Duodenal mucosa (tissue), 2 donors: ENCODE results near the gene ORC5.
"Not testable (repeated sequence)": the region's sequence is repeated elsewhere in the genome, so short reads cannot be mapped to it uniquely, and the experiment has no call there.

Source experiments
- H3K27ac ChIP-seq: one replicate; pipeline ENCODE4 v1.7.0; 2013; ENCODE audit warnings: low read depth, low read length
- H3K27me3 ChIP-seq, 2 donors: one replicate each; pipeline ENCODE4 v1.7.0; 2013; ENCODE audit warnings: low read length in 2 of 2, control low read depth in 1 of 2; ENCODE audit not compliant: insufficient read depth in 2 of 2, control insufficient read depth in 1 of 2
- H3K36me3 ChIP-seq, 2 donors: one replicate each; pipeline ENCODE4 v1.7.0; 2013; ENCODE audit warnings: low read length in 2 of 2, control low read depth in 1 of 2; ENCODE audit not compliant: insufficient read depth in 2 of 2, control insufficient read depth in 1 of 2
- H3K4me1 ChIP-seq, 2 donors: one replicate each; pipeline ENCODE4 v1.7.0; 2013; ENCODE audit warnings: low read length in 2 of 2, control low read depth in 1 of 2; ENCODE audit not compliant: insufficient read depth in 2 of 2, control insufficient read depth in 1 of 2
- H3K4me3 ChIP-seq, 2 donors: one replicate each; pipeline ENCODE4 v1.7.0; 2013; ENCODE audit warnings: low read length in 2 of 2, low read depth in 1 of 2
- H3K9ac ChIP-seq, 2 donors: one replicate each; pipeline ENCODE4 v1.7.0; 2013; ENCODE audit warnings: low read length in 2 of 2, low read depth in 1 of 2
- H3K9me3 ChIP-seq, 2 donors: one replicate each; pipeline ENCODE4 v1.7.0; 2013; ENCODE audit warnings: low read length in 2 of 2, control low read depth in 1 of 2; ENCODE audit not compliant: control insufficient read depth in 1 of 2

Gene ORC5

GRCh38 chr7:104207731-104208420, at the start of gene ORC5:
Gene ORC5 (minus strand): TSS chr7:104208013. CDS start chr7:104207904, 109 bp downstream.
- Histone ChIP-seq H3K4me1 (peaks cover 12 to 22% of the 10 kb centered on the region in 2 donors), H3K27me3 (no peaks in the 10 kb centered on the region), H3K36me3 (peaks cover 5 to 8% of the 10 kb centered on the region in 2 donors), H3K4me3 (peak within 1 kb of the TSS; percentile 94 to 98), H3K27ac (peak within 1 kb of the TSS; percentile 33), H3K9me3 (peaks cover 0 to 3% of the 10 kb centered on the region in 2 donors), H3K9ac (peak within 1 kb of the TSS; percentile 71 to 85)

- no peak overlapping the region for H3K4me3 ChIP-seq
- no peaks in the 10 kb centered on the region for H3K4me1 ChIP-seq
- no peaks in the 10 kb centered on the region for H3K27me3 ChIP-seq
- no peak overlapping the region for H3K9ac ChIP-seq
- no peaks in the 10 kb centered on the region for H3K9me3 ChIP-seq
- no peak overlapping the region for H3K27ac ChIP-seq
- H3K36me3 ChIP-seq: no peaks in the 10 kb centered on the region
These were observed 47.8 kb upstream of the ORC5 start for GRCh38 chr7:104255616-104256015.

- no peak overlapping the region for H3K4me3 ChIP-seq
- H3K9ac ChIP-seq: no peak overlapping the region
- no peaks in the 10 kb centered on the region for H3K36me3 ChIP-seq
- no peaks in the 10 kb centered on the region for H3K9me3 ChIP-seq
- H3K4me1 ChIP-seq: no peaks in the 10 kb centered on the region
- no peak overlapping the region for H3K27ac ChIP-seq
- H3K27me3 ChIP-seq: no peaks in the 10 kb centered on the region
These were observed 47.4 kb upstream of the ORC5 start for GRCh38 chr7:104255194-104255593.

GRCh38 chr7:104254696-104255095, 46.9 kb upstream of the ORC5 start:
- no peak overlapping the region for H3K9ac ChIP-seq
- no peaks in the 10 kb centered on the region for H3K4me1 ChIP-seq
- no peaks in the 10 kb centered on the region for H3K36me3 ChIP-seq
- no peaks in the 10 kb centered on the region for H3K9me3 ChIP-seq
- no peaks in the 10 kb centered on the region for H3K27me3 ChIP-seq
- H3K27ac ChIP-seq: no peak overlapping the region
- H3K4me3 ChIP-seq: no peak overlapping the region

GRCh38 chr7:104252409-104253134, 44.8 kb upstream of the ORC5 start:
- Histone ChIP-seq H3K27ac (no peak overlapping the region), H3K36me3 (no peaks in the 10 kb centered on the region), H3K27me3 (no peaks in the 10 kb centered on the region)

GRCh38 chr7:104242638-104243037, 34.8 kb upstream of the ORC5 start:
- no peak overlapping the region for H3K9ac ChIP-seq
- H3K27me3 ChIP-seq: no peaks in the 10 kb centered on the region
- no peak overlapping the region for H3K27ac ChIP-seq
- H3K4me1 ChIP-seq: no peaks in the 10 kb centered on the region
- no peaks in the 10 kb centered on the region for H3K36me3 ChIP-seq
- no peaks in the 10 kb centered on the region for H3K9me3 ChIP-seq
- H3K4me3 ChIP-seq: no peak overlapping the region

More at GRCh38 chr7:104252409-104253134, 44.8 kb upstream of the ORC5 start:
- Histone ChIP-seq H3K9me3 (no peaks in the 10 kb centered on the region), H3K4me1 (no peaks in the 10 kb centered on the region), H3K4me3 (no peak overlapping the region), H3K9ac (no peak overlapping the region)

- Histone ChIP-seq H3K9ac (no peak overlapping the region), H3K36me3 (no peaks in the 10 kb centered on the region), H3K4me3 (no peak overlapping the region), H3K27me3 (no peaks in the 10 kb centered on the region), H3K9me3 (no peaks in the 10 kb centered on the region), H3K27ac (no peak overlapping the region), H3K4me1 (no peaks in the 10 kb centered on the region)
These were observed 33.9 kb upstream of the ORC5 start for GRCh38 chr7:104241538-104242209.

- Histone ChIP-seq H3K27ac (no peak overlapping the region), H3K4me1 (no peaks in the 10 kb centered on the region), H3K9ac (no peak overlapping the region), H3K36me3 (no peaks in the 10 kb centered on the region), H3K27me3 (no peaks in the 10 kb centered on the region), H3K4me3 (no peak overlapping the region), H3K9me3 (no peaks in the 10 kb centered on the region)
These were observed 33.3 kb upstream of the ORC5 start for GRCh38 chr7:104241135-104241534.

- Histone ChIP-seq H3K27ac (no peak overlapping the region), H3K27me3 (no peaks in the 10 kb centered on the region), H3K4me3 (no peak overlapping the region), H3K36me3 (no peaks in the 10 kb centered on the region), H3K9me3 (no peaks in the 10 kb centered on the region), H3K4me1 (no peaks in the 10 kb centered on the region), H3K9ac (no peak overlapping the region)
These were observed 32.6 kb upstream of the ORC5 start for GRCh38 chr7:104240401-104240800.

- H3K27ac ChIP-seq, H3K36me3 ChIP-seq, H3K27me3 ChIP-seq, H3K9ac ChIP-seq, H3K9me3 ChIP-seq, H3K4me1 ChIP-seq, H3K4me3 ChIP-seq: not testable (repeated sequence)
These were observed 27.2 kb upstream of the ORC5 start for GRCh38 chr7:104234990-104235389.
